GM12878 (cell line): ENCODE measurements around the gene OPCML.

Experiments
- ATF3 ChIP-seq: IDR thresholded peaks from 2 replicates; pipeline ENCODE4 v1.6.1; 2011; ENCODE audit warnings: low read depth, mild to moderate bottlenecking, low read length, moderate library complexity, borderline replicate concordance; ENCODE audit errors: extremely low read depth
- BRCA1 ChIP-seq: IDR thresholded peaks from 2 replicates; pipeline ENCODE4 v1.6.1; 2011; ENCODE audit warnings: low read depth, low read length, improper control_type of control experiment
- CTCF ChIP-seq, 3 experiments: IDR thresholded peaks in 2 of 3; conservative IDR thresholded peaks in 1 of 3; 2 replicates each; pipeline ENCODE4 v1.5.1; 2011; ENCODE audit warnings: low read depth in 3 of 3, low read length in 3 of 3, mild to moderate bottlenecking in 3 of 3, control low read depth in 2 of 3, moderate library complexity in 2 of 3, inconsistent platforms in 1 of 3, mixed read lengths in 1 of 3; ENCODE audit not compliant: control insufficient read depth in 2 of 3, insufficient read depth in 1 of 3; ENCODE audit errors: extremely low read depth in 1 of 3
- EED ChIP-seq: sonication (generic); IDR thresholded peaks from 2 replicates; pipeline ENCODE4 v1.6.1; 2016; ENCODE audit warnings: antibody characterized with exemption, low read depth
- MEF2B ChIP-seq: fragments of 450-650 bp; IDR thresholded peaks from 2 replicates; pipeline ENCODE4 v1.6.1; 2018; ENCODE audit warnings: mild to moderate bottlenecking, moderate library complexity; ENCODE audit not compliant: partially characterized antibody, poor library complexity, severe bottlenecking
- POLR2A ChIP-seq: IDR thresholded peaks from 2 replicates; pipeline ENCODE4 v1.6.1; 2011; ENCODE audit warnings: low read depth, mild to moderate bottlenecking, low read length
- POLR2AphosphoS5 ChIP-seq: IDR thresholded peaks from 2 replicates; pipeline ENCODE4 v1.6.1; 2011; ENCODE audit warnings: mild to moderate bottlenecking, low read length, inconsistent platforms
- SMARCA5 ChIP-seq: fragments of 450-650 bp; IDR thresholded peaks from 2 replicates; pipeline ENCODE4 v1.6.1; 2017; ENCODE audit warnings: mild to moderate bottlenecking
- SP1 ChIP-seq: IDR thresholded peaks from one replicate; pipeline ENCODE4 v1.6.1; 2011; ENCODE audit warnings: low read depth, low read length
- ZNF274 ChIP-seq: IDR thresholded peaks from one replicate; pipeline ENCODE4 v1.8.0; 2011; ENCODE audit not compliant: insufficient read length, insufficient read depth
- TF ChIP-seq, protein P1 (sequence below): IDR thresholded peaks from 2 replicates; pipeline ENCODE4 v1.6.1; 2011; ENCODE audit warnings: low read depth, low read length, improper control_type of control experiment, borderline replicate concordance
- TF ChIP-seq, protein P2 (sequence below): IDR thresholded peaks from 2 replicates; pipeline ENCODE4 v1.6.1; 2012; ENCODE audit warnings: low read depth, low read length, improper control_type of control experiment

DNA sequence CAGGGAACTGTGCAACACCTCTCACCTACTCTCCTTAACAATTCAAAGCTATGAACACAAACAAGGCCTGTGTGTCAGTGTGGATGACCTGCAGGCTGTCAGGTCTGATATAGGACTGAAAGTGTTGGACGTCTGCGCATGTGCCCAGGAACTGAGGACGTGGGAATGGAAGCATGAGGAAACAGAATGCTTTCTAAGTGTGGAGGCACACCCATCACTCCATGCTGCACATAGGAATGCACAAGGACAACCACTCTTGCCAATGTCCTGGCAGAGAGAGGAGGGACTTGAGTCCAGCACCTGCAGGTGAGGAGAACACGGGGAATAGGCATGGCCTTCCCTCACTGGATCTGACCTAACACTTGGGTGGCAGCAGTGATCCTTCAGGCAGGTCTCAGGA is 874.3 kb downstream of the OPCML start:
- no peak for TF ChIP-seq EED
- no peak for TF ChIP-seq POLR2A
- TF ChIP-seq, protein P1, sequence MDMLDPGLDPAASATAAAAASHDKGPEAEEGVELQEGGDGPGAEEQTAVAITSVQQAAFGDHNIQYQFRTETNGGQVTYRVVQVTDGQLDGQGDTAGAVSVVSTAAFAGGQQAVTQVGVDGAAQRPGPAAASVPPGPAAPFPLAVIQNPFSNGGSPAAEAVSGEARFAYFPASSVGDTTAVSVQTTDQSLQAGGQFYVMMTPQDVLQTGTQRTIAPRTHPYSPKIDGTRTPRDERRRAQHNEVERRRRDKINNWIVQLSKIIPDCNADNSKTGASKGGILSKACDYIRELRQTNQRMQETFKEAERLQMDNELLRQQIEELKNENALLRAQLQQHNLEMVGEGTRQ = no peak
- TF ChIP-seq, protein P2, sequence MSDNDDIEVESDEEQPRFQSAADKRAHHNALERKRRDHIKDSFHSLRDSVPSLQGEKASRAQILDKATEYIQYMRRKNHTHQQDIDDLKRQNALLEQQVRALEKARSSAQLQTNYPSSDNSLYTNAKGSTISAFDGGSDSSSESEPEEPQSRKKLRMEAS = no peak
- TF ChIP-seq ZNF274 = no peak
- no peak for TF ChIP-seq POLR2AphosphoS5
- TF ChIP-seq MEF2B = no peak
- TF ChIP-seq ATF3 = no peak
- TF ChIP-seq CTCF (IDR thresholded peaks at IDR 0.05 in 2 of 3, conservative IDR thresholded peaks at IDR 0.05 in 1 of 3; ENCODE audit: control insufficient read depth in 2 of 3, extremely low read depth in 1 of 3, insufficient read depth in 1 of 3, low read depth in 3 of 3, low read length in 3 of 3) = no peak
- no peak for TF ChIP-seq BRCA1
- TF ChIP-seq SP1 = no peak
- TF ChIP-seq SMARCA5 = no peak
